Small intestine (tissue), 7 donors: ENCODE results near the gene SCP2. TPM values are rescaled to one million over a fixed set of nuclear protein-coding genes. Genes with fewer than 3 reads are reported as not detected.
A peak's percentile ranks its signal among the peaks of the same experiment; 100 is the strongest.
"Not testable (repeated sequence)": the region's sequence is repeated elsewhere in the genome, so short reads cannot be mapped to it uniquely, and the experiment has no call there.

Experiments used
- DNase-seq, 2 donors: peaks; one replicate each; pipeline versions ENCODE4 v3.0.0 to v3.0.0-alpha.2; 2013
- FAIRE-seq: peaks from 2 replicates; lab custom pipeline; 2012; peaks lifted over from hg19 to GRCh38; lab: Jason Lieb, UNC
- H3K27ac ChIP-seq, 3 donors: one replicate each; pipeline ENCODE4 v1.5.1; 2013; ENCODE audit warnings: low read length in 2 of 3, mild to moderate bottlenecking in 2 of 3, control low read depth in 1 of 3, inconsistent platforms in 1 of 3, low read depth in 1 of 3, moderate library complexity in 1 of 3
- H3K27me3 ChIP-seq, 3 donors: one replicate each; pipeline ENCODE4 v1.6.1; 2013; ENCODE audit warnings: low read length in 3 of 3, inconsistent platforms in 1 of 3; ENCODE audit not compliant: control insufficient read depth in 3 of 3, insufficient read depth in 3 of 3
- H3K36me3 ChIP-seq, 3 donors: one replicate each; pipeline ENCODE4 v1.6.1; 2013; ENCODE audit warnings: low read length in 3 of 3, inconsistent platforms in 1 of 3, low read depth in 1 of 3, mild to moderate bottlenecking in 1 of 3, moderate library complexity in 1 of 3; ENCODE audit not compliant: control insufficient read depth in 3 of 3, insufficient read depth in 2 of 3
- H3K4me1 ChIP-seq, 3 donors: one replicate each; pipeline ENCODE4 v1.6.1; 2013; ENCODE audit warnings: low read length in 2 of 3, inconsistent platforms in 1 of 3, low read depth in 1 of 3, mild to moderate bottlenecking in 1 of 3, moderate library complexity in 1 of 3; ENCODE audit not compliant: control insufficient read depth in 3 of 3, insufficient read depth in 2 of 3
- H3K4me3 ChIP-seq, 3 donors: one replicate each; pipeline ENCODE4 v1.5.1; 2013; ENCODE audit warnings: low read length in 3 of 3, control low read depth in 1 of 3, inconsistent platforms in 1 of 3, low read depth in 1 of 3, mild to moderate bottlenecking in 1 of 3, moderate library complexity in 1 of 3
- H3K9me3 ChIP-seq, 2 donors: one replicate each; pipeline ENCODE4 v1.6.1; 2013; ENCODE audit warnings: low read depth in 1 of 2, low read length in 1 of 2; ENCODE audit not compliant: control insufficient read depth in 2 of 2, insufficient read depth in 1 of 2
- WGBS, 3 donors: extraction: QIAGEN DNeasy Blood & Tissue Kit; methylation state at CpG; one replicate each; pipeline ENCODE4 v1.1.7; 2013; 5-methylcytosine and 5-hydroxymethylcytosine counted together
- polyA plus RNA-seq, 4 donors: library from polyadenylated mRNA; stranded (reverse) in 3 of 4; unstranded in 1 of 4; fragments of 200-250 nt in 3 of 4; fragments of 120-200 nt in 1 of 4; gene quantifications; one replicate each; pipeline versions ENCODE4 v1.2.1 to v1.2.3, GENCODE V29; 2013
- donor health status: healthy with polysubstance abuse.
- donor health status: control.
- donor health status: control.
- donor health status: Bipolar disorder and iron deficiency.
- donor health status: healthy.

SCP2 gene
- polyA plus RNA-seq, 4 donors: 239 to 852 (median 427) TPM

- DNase-seq (no peak), FAIRE-seq (no peak)
- Histone ChIP-seq H3K36me3 (peaks cover 0 to 5% (median 0%) of the 10 kb centered on the region in 3 donors), H3K4me3 (no peak overlapping the region), H3K9me3 (no peaks in the 10 kb centered on the region), H3K27ac (no peak overlapping the region), H3K27me3 (no peaks in the 10 kb centered on the region), H3K4me1 (no peaks in the 10 kb centered on the region)
- 89 to 96% (median 95%) methylated on average over 3 of the region's 3 CpGs for WGBS, 3 donors
Measured at GRCh38 chr1:52937433-52938182, 10.5 kb downstream of the SCP2 start.

DNA sequence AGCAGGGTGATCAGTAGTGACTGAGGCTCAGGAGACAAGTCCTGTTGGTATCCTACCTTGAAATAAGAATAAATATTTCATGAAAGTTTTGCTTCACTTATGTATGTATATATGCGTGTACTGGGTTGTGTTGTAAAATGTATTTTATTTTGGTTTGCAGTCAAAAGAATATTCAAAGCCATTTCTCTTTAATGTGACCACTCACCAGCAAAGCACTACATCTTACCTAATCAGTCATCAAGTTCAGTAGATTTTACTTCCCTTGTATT, 11.0 kb downstream of the SCP2 start:
- no peaks in the 10 kb centered on the region for H3K27me3 ChIP-seq
- no peak for DNase-seq
- H3K27ac ChIP-seq: no peak overlapping the region
- no peak overlapping the region for H3K4me3 ChIP-seq
- no peaks in the 10 kb centered on the region for H3K9me3 ChIP-seq
- WGBS, 3 donors: 93 to 100% (median 97%) methylated on average over 1 of the region's 1 CpG
- no peak for FAIRE-seq
- no peaks in the 10 kb centered on the region for H3K4me1 ChIP-seq
- peaks cover 0 to 8% (median 0%) of the 10 kb centered on the region in 3 donors for H3K36me3 ChIP-seq

GRCh38 chr1:52943876-52944416, 16.9 kb downstream of the SCP2 start:
- no peaks in the 10 kb centered on the region for H3K27me3 ChIP-seq
- H3K9me3 ChIP-seq: no peaks in the 10 kb centered on the region
- 77 to 84% (median 81%) methylated on average over 3 of the region's 3 CpGs for WGBS, 3 donors
- H3K27ac ChIP-seq: no peak overlapping the region
- FAIRE-seq (no peak), DNase-seq (no peak)
- no peaks in the 10 kb centered on the region for H3K4me1 ChIP-seq
- H3K4me3 ChIP-seq: no peak overlapping the region
- peaks cover 0 to 33% (median 0%) of the 10 kb centered on the region in 3 donors for H3K36me3 ChIP-seq

- Histone ChIP-seq H3K27ac (no peak overlapping the region), H3K4me3 (no peak overlapping the region), H3K9me3 (no peaks in the 10 kb centered on the region), H3K4me1 (no peaks in the 10 kb centered on the region), H3K36me3 (peaks cover 0 to 33% (median 0%) of the 10 kb centered on the region in 3 donors), H3K27me3 (no peaks in the 10 kb centered on the region)
- WGBS, 3 donors: 76 to 87% (median 81%) methylated on average over 10 of the region's 10 CpGs
- no peak for FAIRE-seq
- no peak for DNase-seq
Measured at GRCh38 chr1:52944566-52944965, 17.5 kb downstream of the SCP2 start.

DNA sequence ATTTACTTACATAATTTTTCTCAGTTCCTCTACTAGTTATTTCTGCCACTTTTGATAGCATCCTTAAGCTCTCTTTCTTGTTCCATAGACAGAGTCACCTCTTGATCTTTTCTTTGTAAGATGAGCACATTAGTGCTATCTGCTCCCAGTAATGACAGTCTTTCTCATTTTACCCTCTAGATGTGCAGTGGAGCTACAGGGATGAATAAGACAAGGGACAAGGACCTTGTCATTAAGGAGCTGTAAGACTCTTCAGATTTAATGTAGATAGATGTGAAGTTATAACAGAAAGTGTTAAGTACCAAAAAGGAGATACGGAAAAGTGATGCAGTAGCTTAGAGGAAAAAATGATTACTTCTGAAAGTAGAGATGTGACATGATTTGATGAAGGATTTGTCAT, 20.4 kb downstream of the SCP2 start:
- WGBS, 3 donors: 92 to 97% (median 96%) methylated on average over 1 of the region's 1 CpG
- Histone ChIP-seq H3K36me3 (peaks cover 0 to 41% (median 2%) of the 10 kb centered on the region in 3 donors), H3K27ac (no peak overlapping the region)

GRCh38 chr1:52949602-52950001, 22.5 kb downstream of the SCP2 start:
- H3K4me3 ChIP-seq, H3K9me3 ChIP-seq, H3K4me1 ChIP-seq, H3K27ac ChIP-seq, H3K27me3 ChIP-seq, DNase-seq, FAIRE-seq: not testable (repeated sequence)
- peaks cover 0 to 42% (median 5%) of the 10 kb centered on the region in 3 donors for H3K36me3 ChIP-seq

More for the DNA sequence above, 20.4 kb downstream of the SCP2 start:
- Histone ChIP-seq H3K27me3 (no peaks in the 10 kb centered on the region), H3K4me3 (no peak overlapping the region), H3K4me1 (no peaks in the 10 kb centered on the region), H3K9me3 (no peaks in the 10 kb centered on the region)
- DNase-seq (no peak), FAIRE-seq (no peak)

GRCh38 chr1:52952112-52952511, 25.0 kb downstream of the SCP2 start:
- Histone ChIP-seq H3K4me3 (no peak overlapping the region), H3K27me3 (no peaks in the 10 kb centered on the region), H3K27ac (no peak overlapping the region), H3K9me3 (no peaks in the 10 kb centered on the region), H3K4me1 (peaks cover 0 to 5% (median 2%) of the 10 kb centered on the region in 3 donors), H3K36me3 (peaks cover 0 to 31% (median 7%) of the 10 kb centered on the region in 3 donors)
- WGBS, 3 donors: 91 to 94% (median 92%) methylated on average over 2 of the region's 2 CpGs
- no peak for DNase-seq
- no peak for FAIRE-seq

DNA sequence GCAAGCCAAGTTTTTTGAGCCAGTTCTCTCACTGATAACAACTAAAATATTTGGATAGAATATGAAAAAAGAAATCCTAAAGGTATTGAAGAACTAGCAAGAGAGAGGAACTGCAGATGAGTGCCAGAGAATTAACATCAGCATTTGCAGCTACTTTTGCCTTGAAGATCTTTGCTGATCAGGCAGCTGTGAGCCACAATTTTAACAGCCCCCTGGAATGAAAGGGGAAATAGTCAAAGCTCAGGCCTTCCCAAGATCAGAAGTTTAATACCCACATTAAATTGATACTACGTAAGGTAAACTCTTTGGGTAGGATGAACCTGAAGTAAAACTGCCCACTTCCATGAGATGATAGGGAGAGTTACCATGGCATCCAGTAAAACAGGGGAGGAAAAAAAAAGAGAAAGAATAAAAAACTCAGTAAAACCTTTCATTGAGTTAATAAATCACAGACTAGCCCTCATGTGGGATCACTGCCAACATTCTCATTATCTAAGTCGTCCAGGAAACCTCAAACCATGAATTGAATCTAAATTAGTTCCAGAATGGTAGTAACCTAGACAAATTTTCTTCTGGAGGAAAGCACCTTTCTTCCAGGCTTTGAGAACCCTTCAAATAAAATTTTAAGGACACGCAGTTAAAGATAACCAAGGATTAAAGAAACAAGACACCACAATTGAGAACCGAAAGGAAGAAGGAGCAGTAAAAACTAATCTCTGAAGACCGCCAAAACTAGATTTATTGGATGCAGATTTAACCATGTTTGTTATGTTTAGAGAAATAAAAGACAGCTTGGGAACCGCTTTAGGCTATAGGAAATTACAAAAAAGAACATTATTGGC, 28.3 kb downstream of the SCP2 start:
- Histone ChIP-seq H3K4me1 (peaks cover 0 to 5% (median 2%) of the 10 kb centered on the region in 3 donors), H3K9me3 (no peaks in the 10 kb centered on the region), H3K4me3 (no peak overlapping the region), H3K36me3 (peaks cover 0 to 42% (median 9%) of the 10 kb centered on the region in 3 donors), H3K27ac (peak overlapping the region in 1 of 3 donors; percentile 15), H3K27me3 (no peaks in the 10 kb centered on the region)
- no peak for FAIRE-seq
- WGBS, 3 donors: 15 to 46% (median 34%) methylated on average over 6 of the region's 6 CpGs
- peak; percentile 39 to 78 for DNase-seq
